Lower lobe of right lung (tissue), 2 donors: Measurements from ENCODE around the gene CDC45. TPM values are rescaled to one million over a fixed set of nuclear protein-coding genes. Genes with fewer than 3 reads are reported as not detected.

Experiments
- ATAC-seq, 2 donors: fragments of 200-7000 bp; cut with Tn5 transposase; one replicate each; pipeline ENCODE4 v1.9.1; 2020 to 2022; ENCODE audit warnings: mild to moderate bottlenecking in 2 of 2, moderate library complexity in 2 of 2
- DNase-seq: peaks from one replicate; pipeline ENCODE4 v3.0.0-alpha.2; 2020
- H3K27ac ChIP-seq: fragments of 200-600 bp; one replicate; pipeline ENCODE4 v1.8.0; 2022
- H3K27me3 ChIP-seq: fragments of 200-600 bp; one replicate; pipeline ENCODE4 v1.8.0; 2022; ENCODE audit warnings: low read depth
- H3K36me3 ChIP-seq: fragments of 200-600 bp; one replicate; pipeline ENCODE4 v1.8.0; 2022; ENCODE audit warnings: mild to moderate bottlenecking
- H3K4me1 ChIP-seq: fragments of 200-600 bp; one replicate; pipeline ENCODE4 v1.8.0; 2022
- H3K4me3 ChIP-seq: fragments of 200-600 bp; one replicate; pipeline ENCODE4 v1.8.0; 2022; ENCODE audit warnings: mild to moderate bottlenecking
- H3K9me3 ChIP-seq: fragments of 200-600 bp; one replicate; pipeline ENCODE4 v1.8.0; 2022
- CTCF ChIP-seq: fragments of 200-600 bp; IDR thresholded peaks from one replicate; pipeline ENCODE4 v1.8.0; 2022; ENCODE audit warnings: antibody characterized with exemption, mild to moderate bottlenecking
- intact Hi-C: fragments of 100-400 bp; cut with DNase I; formaldehyde crosslinking; loops from one replicate; pipeline ENCODE4 v1.11.0; 2022
- total RNA-seq: library from RNA; stranded (reverse); fragmentation: NEBNext Ultra II Directional; extraction: Animal tissue kit (Norgen Biotek cat#: 25700); gene quantifications from one replicate; pipeline ENCODE4 v1.2.1, GENCODE V29; 2021
- donor health status: DM: no; HTN: yes; CAD: no; lungs with severe emphysema.

The CDC45 gene
- total RNA-seq, 1 donor from 2014 or later, result 1.4 TPM

GRCh38 chr22:19463491-19464469 lies 15.9 kb upstream of the CDC45 start:
- H3K4me3 ChIP-seq, result no peak overlapping the region
- H3K36me3 ChIP-seq, result peaks cover 82% of the 10 kb centered on the region
- no peak for DNase-seq
- no peaks in the 10 kb centered on the region for H3K4me1 ChIP-seq
- intact Hi-C loops, result no loop called here
- H3K27ac ChIP-seq, result peak overlapping the region; percentile 9
- TF ChIP-seq CTCF, result no peak
- H3K9me3 ChIP-seq, result no peaks in the 10 kb centered on the region
- ATAC-seq, result peak; percentile 53 to 83
- H3K27me3 ChIP-seq, result no peaks in the 10 kb centered on the region

GRCh38 chr22:19464546-19464945 lies 15.2 kb upstream of the CDC45 start:
- Histone ChIP-seq H3K27ac (no peak overlapping the region), H3K27me3 (no peaks in the 10 kb centered on the region), H3K9me3 (no peaks in the 10 kb centered on the region), H3K4me1 (no peaks in the 10 kb centered on the region), H3K4me3 (no peak overlapping the region), H3K36me3 (peaks cover 85% of the 10 kb centered on the region)
- intact Hi-C loops, result no loop called here
- no peak for TF ChIP-seq CTCF
- ATAC-seq (no peak), DNase-seq (no peak)

GRCh38 chr22:19464975-19465374 lies 14.7 kb upstream of the CDC45 start:
- no peaks in the 10 kb centered on the region for H3K9me3 ChIP-seq
- intact Hi-C loops, result no loop called here
- no peaks in the 10 kb centered on the region for H3K27me3 ChIP-seq
- peaks cover 89% of the 10 kb centered on the region for H3K36me3 ChIP-seq
- ATAC-seq, result no peak
- H3K27ac ChIP-seq, result no peak overlapping the region
- H3K4me3 ChIP-seq, result no peak overlapping the region
- no peak for TF ChIP-seq CTCF
- no peak for DNase-seq
- H3K4me1 ChIP-seq, result no peaks in the 10 kb centered on the region

GRCh38 chr22:19466126-19466716 lies 13.5 kb upstream of the CDC45 start:
- no peaks in the 10 kb centered on the region for H3K27me3 ChIP-seq
- H3K36me3 ChIP-seq, result peaks cover 93% of the 10 kb centered on the region
- no peak overlapping the region for H3K4me3 ChIP-seq
- DNase-seq, result no peak
- no peak for TF ChIP-seq CTCF
- intact Hi-C loops, result no loop called here
- no peak for ATAC-seq
- no peaks in the 10 kb centered on the region for H3K4me1 ChIP-seq
- H3K9me3 ChIP-seq, result no peaks in the 10 kb centered on the region
- H3K27ac ChIP-seq, result no peak overlapping the region

- DNase-seq (no peak), ATAC-seq (no peak)
- no peaks in the 10 kb centered on the region for H3K4me1 ChIP-seq
- no peaks in the 10 kb centered on the region for H3K27me3 ChIP-seq
- intact Hi-C loops, result no loop called here
- TF ChIP-seq CTCF, result no peak
- H3K9me3 ChIP-seq, result no peaks in the 10 kb centered on the region
- H3K27ac ChIP-seq, result no peak overlapping the region
- no peak overlapping the region for H3K4me3 ChIP-seq
- H3K36me3 ChIP-seq, result peaks cover 98% of the 10 kb centered on the region
Observed at GRCh38 chr22:19466848-19467752, 12.6 kb upstream of the CDC45 start.
